ENCODE data around the gene TFAP2C.

TFAP2C gene

GRCh38 chr20:56628873-56629463, at the start of gene TFAP2C:
Gene TFAP2C, plus strand, starts transcription at chr20:56629306. Its CDS starts 239 bp downstream, at chr20:56629545.
- DNase-seq (ENCODE audit: low spot score), result peak; percentile 95

GRCh38 chr20:56580226-56580625, 48.9 kb upstream of the TFAP2C start:
- DNase-seq (ENCODE audit: low spot score), result no peak

GRCh38 chr20:56581701-56582100, 47.4 kb upstream of the TFAP2C start:
- DNase-seq (ENCODE audit: low spot score), result no peak

GRCh38 chr20:56582542-56582941, 46.6 kb upstream of the TFAP2C start:
- no peak for DNase-seq (ENCODE audit: low spot score)

- no peak for DNase-seq (ENCODE audit: low spot score)
These were observed 44.2 kb upstream of the TFAP2C start for GRCh38 chr20:56584916-56585315.

- no peak for DNase-seq (ENCODE audit: low spot score)
These were observed 41.6 kb upstream of the TFAP2C start for GRCh38 chr20:56587307-56588041.

- no peak for DNase-seq (ENCODE audit: low spot score)
These were observed 40.1 kb upstream of the TFAP2C start for GRCh38 chr20:56588996-56589395.

- DNase-seq (ENCODE audit: low spot score), result no peak
These were observed 39.5 kb upstream of the TFAP2C start for GRCh38 chr20:56589633-56590032.

- DNase-seq (ENCODE audit: low spot score), result no peak
These were observed 38.2 kb upstream of the TFAP2C start for GRCh38 chr20:56590888-56591287.

- no peak for DNase-seq (ENCODE audit: low spot score)
These were observed 36.9 kb upstream of the TFAP2C start for GRCh38 chr20:56592211-56592610.

GRCh38 chr20:56592817-56593216, 36.3 kb upstream of the TFAP2C start:
- DNase-seq (ENCODE audit: low spot score), result no peak

GRCh38 chr20:56595746-56596475, 33.2 kb upstream of the TFAP2C start:
- DNase-seq (ENCODE audit: low spot score), result no peak

GRCh38 chr20:56601166-56601565, 27.9 kb upstream of the TFAP2C start:
- DNase-seq (ENCODE audit: low spot score), result no peak

GRCh38 chr20:56604673-56605072, 24.4 kb upstream of the TFAP2C start:
- no peak for DNase-seq (ENCODE audit: low spot score)

GRCh38 chr20:56605261-56605996, 23.7 kb upstream of the TFAP2C start:
- no peak for DNase-seq (ENCODE audit: low spot score)

- DNase-seq (ENCODE audit: low spot score), result no peak
These were observed 22.7 kb upstream of the TFAP2C start for GRCh38 chr20:56606174-56606945.

GRCh38 chr20:56607061-56607704, 21.9 kb upstream of the TFAP2C start:
- DNase-seq (ENCODE audit: low spot score), result no peak

- no peak for DNase-seq (ENCODE audit: low spot score)
These were observed 20.7 kb upstream of the TFAP2C start for GRCh38 chr20:56608376-56608775.

- DNase-seq (ENCODE audit: low spot score), result no peak
These were observed 19.8 kb upstream of the TFAP2C start for GRCh38 chr20:56609321-56609720.

GRCh38 chr20:56610098-56610497, 19.0 kb upstream of the TFAP2C start:
- no peak for DNase-seq (ENCODE audit: low spot score)

GRCh38 chr20:56614196-56614595, 14.9 kb upstream of the TFAP2C start:
- no peak for DNase-seq (ENCODE audit: low spot score)
